ENCODE measurements around the gene SARS1.
A peak's percentile ranks its signal among the peaks of the same experiment; 100 is the strongest.

The SARS1 gene

DNA sequence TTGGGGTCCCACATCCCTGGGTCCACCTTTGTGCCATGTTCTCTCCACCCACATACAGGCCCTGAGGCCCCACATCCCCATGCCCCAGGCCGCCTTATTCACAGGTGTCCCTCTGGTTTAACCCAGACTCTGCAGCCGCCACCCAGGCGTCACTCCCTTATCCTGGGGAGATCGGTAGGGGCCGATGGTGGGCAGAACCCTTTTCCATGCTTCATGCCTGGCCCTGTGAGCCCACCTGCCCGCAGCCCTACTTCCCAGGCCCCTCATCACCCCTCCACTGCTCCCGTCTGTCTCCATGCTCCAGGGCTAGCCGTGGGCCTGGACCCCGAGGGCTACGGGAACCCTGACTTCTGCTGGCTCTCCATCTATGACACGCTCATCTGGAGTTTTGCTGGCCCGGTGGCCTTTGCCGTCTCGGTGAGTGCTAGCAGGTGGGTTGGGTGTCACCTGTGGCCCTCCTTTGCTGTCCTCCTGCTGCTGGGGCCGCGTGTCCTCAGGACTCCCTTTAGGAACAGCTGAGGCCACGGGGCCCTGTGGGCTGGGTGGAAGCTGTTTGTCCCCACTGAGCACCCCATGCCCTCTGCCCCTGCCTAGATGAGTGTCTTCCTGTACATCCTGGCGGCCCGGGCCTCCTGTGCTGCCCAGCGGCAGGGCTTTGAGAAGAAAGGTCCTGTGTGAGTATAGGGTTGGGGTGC is 57.1 kb downstream of the SARS1 start:
- Histone ChIP-seq H3K4me3 (ENCODE audit: control insufficient read depth in 1 of 7, extremely low read depth in 1 of 7, insufficient read depth in 4 of 7, low read depth in 2 of 7, low read length in 6 of 7) (no peak overlapping the region), H3K4me1 (ENCODE audit: control extremely low read depth in 1 of 4, control insufficient read depth in 4 of 4, insufficient read depth in 4 of 4, low read length in 3 of 4) (peaks cover 0 to 24% (median 9%) of the 10 kb centered on the region in 4 experiments), H3K27me3 (replicated peaks in 2 of 5; ENCODE audit: control insufficient read depth in 4 of 5, insufficient read depth in 5 of 5, low read length in 4 of 5) (peaks cover 0 to 11% (median 0%) of the 10 kb centered on the region in 5 experiments), H3K36me3 (ENCODE audit: control insufficient read depth in 4 of 4, insufficient read depth in 4 of 4, low read length in 3 of 4) (no peaks in the 10 kb centered on the region), H3K27ac (ENCODE audit: insufficient read depth in 1 of 2, low read depth in 1 of 2, low read length in 2 of 2, poor library complexity in 1 of 2, severe bottlenecking in 2 of 2) (no peak overlapping the region), H3K9me3 (ENCODE audit: control extremely low read depth in 1 of 5, control insufficient read depth in 4 of 5, insufficient read depth in 2 of 5, low read depth in 1 of 5, low read length in 4 of 5) (no peaks in the 10 kb centered on the region)
- POLR2A ChIA-PET, result no interaction called here
- CTCF ChIA-PET, result interaction anchor here (0.6 to 1.0 kb wide), 3 partner anchors 8 to 262 kb away, joined by 3 read pairs; no protein-coding TSS in a partner anchor
- no peak for DNase-seq
- 95% methylated on average over 15 of the region's 20 CpGs for WGBS (ENCODE audit: insufficient coverage)

DNA sequence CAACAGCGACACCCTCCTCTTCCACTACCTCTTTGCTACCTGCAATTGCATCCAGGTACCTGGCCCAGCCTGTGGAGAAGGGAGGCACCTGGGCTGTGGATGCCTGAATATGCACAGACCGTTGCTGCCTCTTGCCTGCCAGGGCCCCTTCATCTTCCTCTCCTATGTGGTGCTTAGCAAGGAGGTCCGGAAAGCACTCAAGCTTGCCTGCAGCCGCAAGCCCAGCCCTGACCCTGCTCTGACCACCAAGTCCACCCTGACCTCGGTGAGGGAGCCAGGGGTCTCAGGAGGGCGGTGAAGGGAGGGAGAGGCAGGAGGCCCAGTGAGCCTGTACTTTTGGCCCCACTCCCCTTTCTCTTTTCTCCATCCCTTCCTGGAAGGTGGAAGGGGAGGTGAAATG is 57.7 kb downstream of the SARS1 start:
- Histone ChIP-seq H3K9me3 (ENCODE audit: control extremely low read depth in 1 of 5, control insufficient read depth in 4 of 5, insufficient read depth in 2 of 5, low read depth in 1 of 5, low read length in 4 of 5) (no peaks in the 10 kb centered on the region), H3K27ac (ENCODE audit: insufficient read depth in 1 of 2, low read depth in 1 of 2, low read length in 2 of 2, poor library complexity in 1 of 2, severe bottlenecking in 2 of 2) (no peak overlapping the region), H3K36me3 (ENCODE audit: control insufficient read depth in 4 of 4, insufficient read depth in 4 of 4, low read length in 3 of 4) (no peaks in the 10 kb centered on the region), H3K4me1 (ENCODE audit: control extremely low read depth in 1 of 4, control insufficient read depth in 4 of 4, insufficient read depth in 4 of 4, low read length in 3 of 4) (peaks cover 0 to 25% (median 9%) of the 10 kb centered on the region in 4 experiments), H3K27me3 (replicated peaks in 2 of 5; ENCODE audit: control insufficient read depth in 4 of 5, insufficient read depth in 5 of 5, low read length in 4 of 5) (peaks cover 0 to 8% (median 0%) of the 10 kb centered on the region in 5 experiments), H3K4me3 (ENCODE audit: control insufficient read depth in 1 of 7, extremely low read depth in 1 of 7, insufficient read depth in 4 of 7, low read depth in 2 of 7, low read length in 6 of 7) (no peak overlapping the region)
- CTCF ChIA-PET, result interaction anchor here (0.6 to 1.0 kb wide), 3 partner anchors 9 to 261 kb away, joined by 3 read pairs; no protein-coding TSS in a partner anchor
- POLR2A ChIA-PET, result no interaction called here
- 100% methylated on average over 2 of the region's 6 CpGs for WGBS (ENCODE audit: insufficient coverage)
- no peak for DNase-seq

DNA sequence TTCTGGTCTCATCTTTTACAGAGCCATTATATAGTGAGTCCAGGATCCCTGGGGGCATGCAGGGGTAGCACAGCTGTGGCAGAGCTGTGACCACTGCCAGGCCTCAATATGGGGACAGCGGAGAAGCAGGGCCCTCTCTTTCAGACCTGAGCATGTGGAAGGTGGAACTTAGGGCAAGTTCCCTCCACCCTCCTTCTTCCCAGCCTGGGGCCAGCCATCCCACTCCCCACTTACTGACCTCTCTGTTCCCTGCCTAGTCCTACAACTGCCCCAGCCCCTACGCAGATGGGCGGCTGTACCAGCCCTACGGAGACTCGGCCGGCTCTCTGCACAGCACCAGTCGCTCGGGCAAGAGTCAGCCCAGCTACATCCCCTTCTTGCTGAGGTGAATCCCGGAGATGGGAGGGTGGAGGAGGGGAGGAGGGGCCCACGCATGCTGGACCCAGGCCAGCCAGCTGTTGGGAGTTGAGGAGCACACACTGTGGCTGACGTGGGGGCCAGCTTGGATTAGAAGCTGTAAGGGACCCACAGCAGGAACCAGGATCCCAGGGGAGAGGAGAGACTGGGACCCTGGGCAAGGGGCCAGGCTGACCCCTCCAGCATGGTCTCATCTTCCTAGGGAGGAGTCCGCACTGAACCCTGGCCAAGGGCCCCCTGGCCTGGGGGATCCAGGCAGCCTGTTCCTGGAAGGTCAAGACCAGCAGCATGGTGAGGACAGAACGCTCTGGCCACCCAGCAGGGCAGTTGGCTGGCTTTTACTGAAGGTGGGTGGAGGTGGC is 58.5 kb downstream of the SARS1 start:
- Histone ChIP-seq H3K27ac (ENCODE audit: insufficient read depth in 1 of 2, low read depth in 1 of 2, low read length in 2 of 2, poor library complexity in 1 of 2, severe bottlenecking in 2 of 2) (no peak overlapping the region), H3K36me3 (ENCODE audit: control insufficient read depth in 4 of 4, insufficient read depth in 4 of 4, low read length in 3 of 4) (no peaks in the 10 kb centered on the region), H3K4me1 (ENCODE audit: control extremely low read depth in 1 of 4, control insufficient read depth in 4 of 4, insufficient read depth in 4 of 4, low read length in 3 of 4) (peaks cover 0 to 25% (median 9%) of the 10 kb centered on the region in 4 experiments), H3K4me3 (ENCODE audit: control insufficient read depth in 1 of 7, extremely low read depth in 1 of 7, insufficient read depth in 4 of 7, low read depth in 2 of 7, low read length in 6 of 7) (no peak overlapping the region), H3K27me3 (replicated peaks in 2 of 5; ENCODE audit: control insufficient read depth in 4 of 5, insufficient read depth in 5 of 5, low read length in 4 of 5) (peaks cover 0 to 8% (median 0%) of the 10 kb centered on the region in 5 experiments), H3K9me3 (ENCODE audit: control extremely low read depth in 1 of 5, control insufficient read depth in 4 of 5, insufficient read depth in 2 of 5, low read depth in 1 of 5, low read length in 4 of 5) (no peaks in the 10 kb centered on the region)
- POLR2A ChIA-PET, result no interaction called here
- no peak for DNase-seq
- WGBS (ENCODE audit: insufficient coverage), result 99% methylated on average over 11 of the region's 13 CpGs
- CTCF ChIA-PET, result interaction anchor here (1.0 to 2.4 kb wide), 3 partner anchors 8 to 260 kb away, joined by 3 to 10 read pairs (median 3); no protein-coding TSS in a partner anchor

DNA sequence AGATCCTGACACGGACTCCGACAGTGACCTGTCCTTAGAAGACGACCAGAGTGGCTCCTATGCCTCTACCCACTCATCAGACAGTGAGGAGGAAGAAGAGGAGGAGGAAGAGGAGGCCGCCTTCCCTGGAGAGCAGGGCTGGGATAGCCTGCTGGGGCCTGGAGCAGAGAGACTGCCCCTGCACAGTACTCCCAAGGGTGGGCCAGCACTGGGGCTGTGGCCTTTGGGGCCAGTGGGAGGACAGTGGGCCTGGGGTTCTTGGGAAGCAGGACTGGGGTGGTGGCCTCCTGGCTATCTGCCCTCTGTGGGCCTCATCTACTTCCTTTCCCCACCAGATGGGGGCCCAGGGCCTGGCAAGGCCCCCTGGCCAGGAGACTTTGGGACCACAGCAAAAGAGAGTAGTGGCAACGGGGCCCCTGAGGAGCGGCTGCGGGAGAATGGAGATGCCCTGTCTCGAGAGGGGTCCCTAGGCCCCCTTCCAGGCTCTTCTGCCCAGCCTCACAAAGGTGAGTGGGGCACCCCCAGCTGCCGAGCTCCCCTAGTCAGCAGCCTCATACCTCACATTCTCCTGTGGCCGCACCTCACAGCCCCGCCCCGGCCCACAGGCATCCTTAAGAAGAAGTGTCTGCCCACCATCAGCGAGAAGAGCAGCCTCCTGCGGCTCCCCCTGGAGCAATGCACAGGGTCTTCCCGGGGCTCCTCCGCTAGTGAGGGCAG is 59.3 kb downstream of the SARS1 start:
- WGBS (ENCODE audit: insufficient coverage), result 89% methylated on average over 11 of the region's 16 CpGs
- Histone ChIP-seq H3K4me3 (ENCODE audit: control insufficient read depth in 1 of 7, extremely low read depth in 1 of 7, insufficient read depth in 4 of 7, low read depth in 2 of 7, low read length in 6 of 7) (no peak overlapping the region), H3K36me3 (ENCODE audit: control insufficient read depth in 4 of 4, insufficient read depth in 4 of 4, low read length in 3 of 4) (no peaks in the 10 kb centered on the region), H3K9me3 (ENCODE audit: control extremely low read depth in 1 of 5, control insufficient read depth in 4 of 5, insufficient read depth in 2 of 5, low read depth in 1 of 5, low read length in 4 of 5) (no peaks in the 10 kb centered on the region), H3K4me1 (ENCODE audit: control extremely low read depth in 1 of 4, control insufficient read depth in 4 of 4, insufficient read depth in 4 of 4, low read length in 3 of 4) (peaks cover 0 to 32% (median 9%) of the 10 kb centered on the region in 4 experiments), H3K27ac (ENCODE audit: insufficient read depth in 1 of 2, low read depth in 1 of 2, low read length in 2 of 2, poor library complexity in 1 of 2, severe bottlenecking in 2 of 2) (no peak overlapping the region), H3K27me3 (replicated peaks in 2 of 5; ENCODE audit: control insufficient read depth in 4 of 5, insufficient read depth in 5 of 5, low read length in 4 of 5) (peaks cover 0 to 5% (median 0%) of the 10 kb centered on the region in 5 experiments)
- CTCF ChIA-PET, result interaction anchor here (0.9 to 2.4 kb wide), 2 partner anchors 9 to 125 kb away, joined by 3 to 10 read pairs; partner anchors contain the start of gene SORT1
- no peak for DNase-seq
- POLR2A ChIA-PET, result no interaction called here

DNA sequence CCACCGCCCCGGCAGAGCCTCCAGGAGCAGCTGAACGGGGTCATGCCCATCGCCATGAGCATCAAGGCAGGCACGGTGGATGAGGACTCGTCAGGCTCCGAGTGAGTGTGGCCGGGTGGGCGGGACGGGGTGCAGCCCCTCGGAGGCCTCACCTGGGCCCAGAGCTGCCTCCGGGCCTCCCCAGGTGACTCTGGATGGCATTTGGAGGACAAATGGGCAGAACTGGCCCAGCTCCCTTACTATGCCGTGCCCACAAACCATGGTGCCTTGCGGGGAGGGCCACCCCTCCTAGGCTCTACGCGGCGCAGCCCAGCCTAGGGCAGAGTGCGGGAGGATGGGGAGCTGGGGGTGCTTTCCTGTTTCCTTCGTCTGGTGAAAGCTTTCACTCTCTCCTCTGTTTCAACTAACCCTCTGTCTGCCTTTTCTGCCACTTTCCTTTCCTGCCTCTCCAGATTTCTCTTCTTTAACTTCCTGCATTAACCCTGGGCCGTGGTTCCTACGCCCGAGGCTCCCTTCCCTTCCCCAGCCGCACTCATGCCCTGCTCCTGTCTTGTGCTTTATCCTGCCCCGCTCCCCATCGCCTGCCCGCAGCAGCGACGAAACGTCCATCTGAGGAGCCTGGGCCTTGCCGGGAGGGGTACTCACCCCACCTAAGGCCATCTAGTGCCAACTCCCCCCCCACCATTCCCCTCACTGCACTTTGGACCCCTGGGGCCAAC is 60.0 kb downstream of the SARS1 start:
- DNase-seq, result no peak
- peaks cover 0 to 32% (median 9%) of the 10 kb centered on the region in 4 experiments for H3K4me1 ChIP-seq (ENCODE audit: control extremely low read depth in 1 of 4, control insufficient read depth in 4 of 4, insufficient read depth in 4 of 4, low read length in 3 of 4)
- H3K36me3 ChIP-seq (ENCODE audit: control insufficient read depth in 4 of 4, insufficient read depth in 4 of 4, low read length in 3 of 4), result peaks cover 0 to 5% (median 0%) of the 10 kb centered on the region in 4 experiments
- no peak overlapping the region for H3K27ac ChIP-seq (ENCODE audit: insufficient read depth in 1 of 2, low read depth in 1 of 2, low read length in 2 of 2, poor library complexity in 1 of 2, severe bottlenecking in 2 of 2)
- H3K4me3 ChIP-seq (ENCODE audit: control insufficient read depth in 1 of 7, extremely low read depth in 1 of 7, insufficient read depth in 4 of 7, low read depth in 2 of 7, low read length in 6 of 7), result peak overlapping the region in 3 of 7 experiments; percentile 6 to 40 (median 37)
- H3K27me3 ChIP-seq (replicated peaks in 2 of 5; ENCODE audit: control insufficient read depth in 4 of 5, insufficient read depth in 5 of 5, low read length in 4 of 5), result peaks cover 0 to 5% (median 0%) of the 10 kb centered on the region in 5 experiments
- WGBS (ENCODE audit: insufficient coverage), result 56% methylated on average over 19 of the region's 30 CpGs
- CTCF ChIA-PET, result interaction anchor here (0.9 to 2.4 kb wide), 2 partner anchors 10 to 124 kb away, joined by 3 to 10 read pairs; partner anchors contain the start of gene SORT1
- no peaks in the 10 kb centered on the region for H3K9me3 ChIP-seq (ENCODE audit: control extremely low read depth in 1 of 5, control insufficient read depth in 4 of 5, insufficient read depth in 2 of 5, low read depth in 1 of 5, low read length in 4 of 5)
- POLR2A ChIA-PET, result no interaction called here
